Measurements from ENCODE around the gene PGLYRP1. TPM values are rescaled to one million over a fixed set of nuclear protein-coding genes. Genes with fewer than 3 reads are reported as not detected.
A peak's percentile ranks its signal among the peaks of the same experiment; 100 is the strongest.

The PGLYRP1 gene
- total RNA-seq, 1 donor from 2014 or later = not detected

- intact Hi-C loops (cut with micrococcal nuclease) = no loop called here
- no peak for DNase-seq
- no peaks in the 10 kb centered on the region for H3K9me3 Mint-ChIP-seq
- H3K4me1 Mint-ChIP-seq = peaks cover 10% of the 10 kb centered on the region
- peaks cover 25% of the 10 kb centered on the region for H3K27me3 Mint-ChIP-seq
- H3K4me3 Mint-ChIP-seq = no peak overlapping the region
- no peaks in the 10 kb centered on the region for H3K36me3 Mint-ChIP-seq (ENCODE audit: low read depth)
- no peak overlapping the region for H3K27ac Mint-ChIP-seq
Measured at GRCh38 chr19:46021531-46022041, 1.3 kb downstream of the PGLYRP1 start.

- peaks cover 1% of the 10 kb centered on the region for H3K36me3 Mint-ChIP-seq (ENCODE audit: low read depth)
- H3K4me1 Mint-ChIP-seq = peaks cover 8% of the 10 kb centered on the region
- intact Hi-C loops (cut with micrococcal nuclease) = no loop called here
- H3K27me3 Mint-ChIP-seq = peaks cover 21% of the 10 kb centered on the region
- H3K4me3 Mint-ChIP-seq = no peak overlapping the region
- no peaks in the 10 kb centered on the region for H3K9me3 Mint-ChIP-seq
- DNase-seq = no peak
- no peak overlapping the region for H3K27ac Mint-ChIP-seq
Measured at GRCh38 chr19:46020819-46021125, 2.1 kb downstream of the PGLYRP1 start.

- no peak for DNase-seq
- H3K4me1 Mint-ChIP-seq = peaks cover 16% of the 10 kb centered on the region
- H3K27me3 Mint-ChIP-seq = peaks cover 28% of the 10 kb centered on the region
- H3K4me3 Mint-ChIP-seq = no peak overlapping the region
- peaks cover 6% of the 10 kb centered on the region for H3K36me3 Mint-ChIP-seq (ENCODE audit: low read depth)
- no peak overlapping the region for H3K27ac Mint-ChIP-seq
- intact Hi-C loops (cut with micrococcal nuclease) = no loop called here
- H3K9me3 Mint-ChIP-seq = no peaks in the 10 kb centered on the region
Measured at GRCh38 chr19:46019270-46019669, 3.6 kb downstream of the PGLYRP1 start.

- Mint-ChIP-seq H3K4me3 (no peak overlapping the region), H3K9me3 (no peaks in the 10 kb centered on the region), H3K27ac (no peak overlapping the region), H3K27me3 (peaks cover 24% of the 10 kb centered on the region), H3K4me1 (peaks cover 16% of the 10 kb centered on the region), H3K36me3 (ENCODE audit: low read depth) (peaks cover 6% of the 10 kb centered on the region)
- DNase-seq = no peak
- intact Hi-C loops (cut with micrococcal nuclease) = no loop called here
Measured at GRCh38 chr19:46018729-46019251, 4.1 kb downstream of the PGLYRP1 start.

- peaks cover 16% of the 10 kb centered on the region for H3K4me1 Mint-ChIP-seq
- H3K27me3 Mint-ChIP-seq = peaks cover 21% of the 10 kb centered on the region
- H3K4me3 Mint-ChIP-seq = no peak overlapping the region
- no peaks in the 10 kb centered on the region for H3K9me3 Mint-ChIP-seq
- DNase-seq = no peak
- peaks cover 6% of the 10 kb centered on the region for H3K36me3 Mint-ChIP-seq (ENCODE audit: low read depth)
- no peak overlapping the region for H3K27ac Mint-ChIP-seq
- intact Hi-C loops (cut with micrococcal nuclease) = no loop called here
Measured at GRCh38 chr19:46017874-46018675, 4.8 kb downstream of the PGLYRP1 start.

- Mint-ChIP-seq H3K27me3 (peaks cover 18% of the 10 kb centered on the region), H3K27ac (no peak overlapping the region), H3K4me3 (peak overlapping the region; percentile 58), H3K36me3 (ENCODE audit: low read depth) (peaks cover 6% of the 10 kb centered on the region), H3K9me3 (no peaks in the 10 kb centered on the region), H3K4me1 (peaks cover 16% of the 10 kb centered on the region)
- intact Hi-C loops (cut with micrococcal nuclease) = no loop called here
- DNase-seq = no peak
Measured at GRCh38 chr19:46017095-46017429, 5.8 kb downstream of the PGLYRP1 start.

GRCh38 chr19:46016426-46017094 is 6.3 kb downstream of the PGLYRP1 start:
- intact Hi-C loops (cut with micrococcal nuclease) = no loop called here
- peak; percentile 95 for DNase-seq
- Mint-ChIP-seq H3K4me3 (peak overlapping the region; percentile 94), H3K27me3 (peaks cover 13% of the 10 kb centered on the region), H3K27ac (peak overlapping the region; percentile 66), H3K36me3 (ENCODE audit: low read depth) (peaks cover 6% of the 10 kb centered on the region), H3K4me1 (peaks cover 16% of the 10 kb centered on the region), H3K9me3 (no peaks in the 10 kb centered on the region)

GRCh38 chr19:46015687-46016425 is 7.0 kb downstream of the PGLYRP1 start:
- peak; percentile 83 for DNase-seq
- H3K4me3 Mint-ChIP-seq = peak overlapping the region; percentile 94
- H3K36me3 Mint-ChIP-seq (ENCODE audit: low read depth) = peaks cover 6% of the 10 kb centered on the region
- intact Hi-C loops (cut with micrococcal nuclease) = no loop called here
- no peaks in the 10 kb centered on the region for H3K9me3 Mint-ChIP-seq
- peak overlapping the region; percentile 16 for H3K27ac Mint-ChIP-seq
- H3K27me3 Mint-ChIP-seq = peaks cover 13% of the 10 kb centered on the region
- H3K4me1 Mint-ChIP-seq = peaks cover 16% of the 10 kb centered on the region

GRCh38 chr19:46014941-46015686 is 7.7 kb downstream of the PGLYRP1 start:
- DNase-seq = peak; percentile 90
- H3K4me1 Mint-ChIP-seq = peaks cover 16% of the 10 kb centered on the region
- peaks cover 13% of the 10 kb centered on the region for H3K27me3 Mint-ChIP-seq
- H3K27ac Mint-ChIP-seq = peak overlapping the region; percentile 16
- no peaks in the 10 kb centered on the region for H3K9me3 Mint-ChIP-seq
- peak overlapping the region; percentile 81 for H3K4me3 Mint-ChIP-seq
- H3K36me3 Mint-ChIP-seq (ENCODE audit: low read depth) = peaks cover 10% of the 10 kb centered on the region
- intact Hi-C loops (cut with micrococcal nuclease) = no loop called here

- Mint-ChIP-seq H3K27ac (no peak overlapping the region), H3K9me3 (no peaks in the 10 kb centered on the region), H3K4me1 (peaks cover 16% of the 10 kb centered on the region), H3K4me3 (peak overlapping the region; percentile 66), H3K36me3 (ENCODE audit: low read depth) (peaks cover 10% of the 10 kb centered on the region), H3K27me3 (peaks cover 13% of the 10 kb centered on the region)
- intact Hi-C loops (cut with micrococcal nuclease) = no loop called here
- no peak for DNase-seq
Measured at GRCh38 chr19:46014534-46014933, 8.3 kb downstream of the PGLYRP1 start.

GRCh38 chr19:46009530-46010510 is 13.0 kb downstream of the PGLYRP1 start:
- DNase-seq = peak; percentile 90
- no peaks in the 10 kb centered on the region for H3K9me3 Mint-ChIP-seq
- H3K4me3 Mint-ChIP-seq = no peak overlapping the region
- intact Hi-C loops (cut with micrococcal nuclease) = no loop called here
- H3K36me3 Mint-ChIP-seq (ENCODE audit: low read depth) = peaks cover 21% of the 10 kb centered on the region
- H3K4me1 Mint-ChIP-seq = peaks cover 4% of the 10 kb centered on the region
- no peak overlapping the region for H3K27ac Mint-ChIP-seq
- peaks cover 5% of the 10 kb centered on the region for H3K27me3 Mint-ChIP-seq

GRCh38 chr19:46006411-46006810 is 16.4 kb downstream of the PGLYRP1 start:
- no peaks in the 10 kb centered on the region for H3K9me3 Mint-ChIP-seq

More at GRCh38 chr19:46006411-46006810, 16.4 kb downstream of the PGLYRP1 start:
- H3K36me3 Mint-ChIP-seq (ENCODE audit: low read depth) = peaks cover 19% of the 10 kb centered on the region
- no peak overlapping the region for H3K27ac Mint-ChIP-seq
- H3K4me1 Mint-ChIP-seq = no peaks in the 10 kb centered on the region
- no peaks in the 10 kb centered on the region for H3K27me3 Mint-ChIP-seq
- no peak overlapping the region for H3K4me3 Mint-ChIP-seq
- intact Hi-C loops (cut with micrococcal nuclease) = no loop called here
- DNase-seq = no peak

All from activated CD4-positive, alpha-beta T cell treated with anti-CD3 and anti-CD28 coated beads, Interleukin-2, amount 10 ng/mL, durations not matched to agents 24 days and 14 days (primary cell).